Measurements from ENCODE around the gene MROH7.

MROH7 gene

GRCh38 chr1:54651608-54652007, 10.0 kb downstream of the MROH7 start:
- TF ChIP-seq CTCF (IDR thresholded peaks at IDR 0.05; ENCODE audit: borderline replicate concordance, control extremely low read depth, extremely low read depth, insufficient read depth, missing control alignments): no peak
- no peak for DNase-seq (ENCODE audit: low spot score)
- in situ Hi-C loops (cut with MboI; ENCODE audit: low sequenced_read_pairs, unreplicated experiment): no loop called here

- in situ Hi-C loops (cut with MboI; ENCODE audit: low sequenced_read_pairs, unreplicated experiment): no loop called here
- TF ChIP-seq CTCF (IDR thresholded peaks at IDR 0.05; ENCODE audit: borderline replicate concordance, control extremely low read depth, extremely low read depth, insufficient read depth, missing control alignments): no peak
These were observed 10.6 kb downstream of the MROH7 start for GRCh38 chr1:54652168-54652567.

GRCh38 chr1:54653036-54653435, 11.4 kb downstream of the MROH7 start:
- in situ Hi-C loops (cut with MboI; ENCODE audit: low sequenced_read_pairs, unreplicated experiment): no loop called here
- TF ChIP-seq CTCF (IDR thresholded peaks at IDR 0.05; ENCODE audit: borderline replicate concordance, control extremely low read depth, extremely low read depth, insufficient read depth, missing control alignments): no peak
- no peak for DNase-seq (ENCODE audit: low spot score)

More at GRCh38 chr1:54652168-54652567, 10.6 kb downstream of the MROH7 start:
- no peak for DNase-seq (ENCODE audit: low spot score)

GRCh38 chr1:54658164-54658913, 16.8 kb downstream of the MROH7 start:
- no peak for TF ChIP-seq CTCF (IDR thresholded peaks at IDR 0.05; ENCODE audit: borderline replicate concordance, control extremely low read depth, extremely low read depth, insufficient read depth, missing control alignments)
- in situ Hi-C loops (cut with MboI; ENCODE audit: low sequenced_read_pairs, unreplicated experiment): no loop called here
- no peak for DNase-seq (ENCODE audit: low spot score)

- in situ Hi-C loops (cut with MboI; ENCODE audit: low sequenced_read_pairs, unreplicated experiment): no loop called here
- DNase-seq (ENCODE audit: low spot score): no peak
- no peak for TF ChIP-seq CTCF (IDR thresholded peaks at IDR 0.05; ENCODE audit: borderline replicate concordance, control extremely low read depth, extremely low read depth, insufficient read depth, missing control alignments)
These were observed 22.1 kb downstream of the MROH7 start for GRCh38 chr1:54663725-54664124.

- no peak for TF ChIP-seq CTCF (IDR thresholded peaks at IDR 0.05; ENCODE audit: borderline replicate concordance, control extremely low read depth, extremely low read depth, insufficient read depth, missing control alignments)
These were observed 22.8 kb downstream of the MROH7 start for GRCh38 chr1:54664364-54664763.

More at GRCh38 chr1:54664364-54664763, 22.8 kb downstream of the MROH7 start:
- in situ Hi-C loops (cut with MboI; ENCODE audit: low sequenced_read_pairs, unreplicated experiment): no loop called here
- DNase-seq (ENCODE audit: low spot score): no peak
